SK-N-SH treated with all-trans-retinoic acid at 6 μM for 48 hours (cell line): ENCODE results near the gene SPOUT1.
"Not testable (repeated sequence)": the region's sequence is repeated elsewhere in the genome, so short reads cannot be mapped to it uniquely, and the experiment has no call there.

Experiments
- ATAC-seq: fragments of 200-7000 bp; cut with Tn5 transposase; 3 replicates; pipeline ENCODE4 v1.9.1; 2020; ENCODE audit warnings: mild to moderate bottlenecking, moderate library complexity
- ARNTL ChIP-seq: fragments of 450-650 bp; formaldehyde crosslinking; IDR thresholded peaks from 2 replicates; pipeline ENCODE4 v1.5.0; 2020; ENCODE audit warnings: low read depth, mild to moderate bottlenecking, moderate library complexity, borderline replicate concordance
- BACH2 ChIP-seq: fragments of 250-450 bp; sonication (Bioruptor Pico); IDR thresholded peaks from 2 replicates; pipeline ENCODE4 v1.9.0; 2021; ENCODE audit warnings: mild to moderate bottlenecking, borderline replicate concordance
- CSDC2 ChIP-seq: fragments of 250-450 bp; sonication (Bioruptor Pico); IDR thresholded peaks from 2 replicates; pipeline ENCODE4 v1.5.0; 2020; ENCODE audit warnings: mild to moderate bottlenecking, moderate library complexity
- ESRRG ChIP-seq: fragments of 250-450 bp; sonication (Bioruptor Pico); IDR thresholded peaks from 2 replicates; pipeline ENCODE4 v1.6.1; 2021; ENCODE audit warnings: mild to moderate bottlenecking
- GLIS3 ChIP-seq: fragments of 250-450 bp; sonication (Bioruptor Pico); IDR thresholded peaks from 2 replicates; pipeline ENCODE4 v1.5.0; 2020; ENCODE audit warnings: mild to moderate bottlenecking, moderate library complexity
- ISL1 ChIP-seq: fragments of 250-450 bp; sonication (Bioruptor Pico); IDR thresholded peaks from 2 replicates; pipeline ENCODE4 v2.1.2; 2022; ENCODE audit warnings: mild to moderate bottlenecking, moderate library complexity
- OSR1 ChIP-seq: fragments of 250-450 bp; sonication (Bioruptor Pico); IDR thresholded peaks from 2 replicates; pipeline ENCODE4 v1.8.0; 2022; ENCODE audit warnings: moderate library complexity, mild to moderate bottlenecking, inconsistent platforms
- PPARA ChIP-seq: fragments of 250-450 bp; sonication (Bioruptor Pico); IDR thresholded peaks from 2 replicates; pipeline ENCODE4 v1.5.0; 2020; ENCODE audit warnings: mild to moderate bottlenecking, borderline replicate concordance
- RARB ChIP-seq: fragments of 250-450 bp; sonication (Bioruptor Pico); IDR thresholded peaks from 2 replicates; pipeline ENCODE4 v1.8.0; 2021; ENCODE audit warnings: mild to moderate bottlenecking, moderate library complexity
- SNAI2 ChIP-seq: fragments of 250-450 bp; sonication (Bioruptor Pico); IDR thresholded peaks from 2 replicates; pipeline ENCODE4 v1.5.0; 2020; ENCODE audit warnings: mild to moderate bottlenecking, moderate library complexity
- TCF4 ChIP-seq: fragments of 250-450 bp; sonication (Bioruptor Pico); IDR thresholded peaks from 2 replicates; pipeline ENCODE4 v1.8.0; 2021; ENCODE audit warnings: mild to moderate bottlenecking, moderate library complexity, borderline replicate concordance
- TOX ChIP-seq: fragments of 250-450 bp; sonication (Bioruptor Pico); IDR thresholded peaks from 2 replicates; pipeline ENCODE4 v1.8.0; 2021; ENCODE audit warnings: mild to moderate bottlenecking, moderate library complexity, borderline replicate concordance
- ZC3H10 ChIP-seq: fragments of 250-450 bp; sonication (Bioruptor Pico); IDR thresholded peaks from 2 replicates; pipeline ENCODE4 v1.5.1; 2021; ENCODE audit warnings: mild to moderate bottlenecking, moderate library complexity
- ZFP3 ChIP-seq: fragments of 250-450 bp; sonication (Bioruptor Pico); IDR thresholded peaks from 2 replicates; pipeline ENCODE4 v1.5.0; 2020; ENCODE audit warnings: mild to moderate bottlenecking, moderate library complexity
- ZFP30 ChIP-seq: fragments of 450-650 bp; formaldehyde crosslinking; IDR thresholded peaks from 2 replicates; pipeline ENCODE4 v1.5.0; 2022; ENCODE audit warnings: mild to moderate bottlenecking, moderate library complexity
- ZNF565 ChIP-seq: fragments of 450-650 bp; formaldehyde crosslinking; conservative IDR thresholded peaks from 2 replicates; pipeline ENCODE4 v1.5.0; 2020; ENCODE audit warnings: low read depth, mild to moderate bottlenecking, moderate library complexity
- ZNF70 ChIP-seq: fragments of 450-650 bp; formaldehyde crosslinking; IDR thresholded peaks from 2 replicates; pipeline ENCODE4 v1.5.0; 2020; ENCODE audit warnings: mild to moderate bottlenecking, moderate library complexity
- ZNF8 ChIP-seq: fragments of 450-650 bp; formaldehyde crosslinking; IDR thresholded peaks from 2 replicates; pipeline ENCODE4 v1.5.0; 2020; ENCODE audit warnings: mild to moderate bottlenecking, moderate library complexity
- TF ChIP-seq, protein P1 (sequence below): fragments of 250-450 bp; sonication (Bioruptor Pico); IDR thresholded peaks from 2 replicates; pipeline ENCODE4 v1.5.1; 2020; ENCODE audit warnings: low read depth, mild to moderate bottlenecking, moderate library complexity
- TF ChIP-seq, protein P2 (sequence below): fragments of 250-450 bp; sonication (Bioruptor Pico); IDR thresholded peaks from 2 replicates; pipeline ENCODE4 v1.8.0; 2020; ENCODE audit warnings: mild to moderate bottlenecking, moderate library complexity, borderline replicate concordance
- TF ChIP-seq, protein P3 (sequence below): fragments of 250-450 bp; sonication (Bioruptor Pico); IDR thresholded peaks from 2 replicates; pipeline ENCODE4 v1.5.0; 2020; ENCODE audit warnings: mild to moderate bottlenecking, moderate library complexity
- TF ChIP-seq, protein P4 (sequence below): fragments of 250-450 bp; sonication (Bioruptor Pico); IDR thresholded peaks from 2 replicates; pipeline ENCODE4 v1.5.1; 2021; ENCODE audit warnings: mild to moderate bottlenecking, moderate library complexity

The SPOUT1 gene

DNA sequence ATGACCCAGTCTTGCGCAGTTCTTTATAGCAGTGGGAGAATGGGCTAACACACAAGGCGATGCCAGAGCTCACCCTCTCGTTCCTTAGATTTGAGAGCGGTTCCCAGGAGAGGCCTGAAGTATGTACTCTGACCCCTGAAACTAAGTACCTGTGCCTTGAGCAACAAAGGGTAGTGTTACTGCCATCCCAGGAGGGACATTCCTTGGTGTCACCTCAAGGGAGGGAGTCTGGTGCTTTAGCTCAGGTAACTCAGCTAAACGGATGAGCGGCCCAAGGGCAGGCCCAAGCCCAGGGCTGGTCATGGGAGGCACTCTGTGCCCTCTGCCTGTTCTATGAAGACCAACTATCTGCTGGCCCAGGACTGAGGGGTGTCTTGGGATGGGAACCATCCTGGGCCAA, 31.9 kb upstream of the SPOUT1 start:
- ATAC-seq = no peak
- TF ChIP-seq ISL1 (CRISPR knock-in tag) (no peak), GLIS3 (CRISPR knock-in tag) (no peak), ZFP30 (no peak), OSR1 (CRISPR knock-in tag) (no peak), ARNTL (CRISPR knock-in tag) (no peak), SNAI2 (CRISPR knock-in tag) (no peak), CSDC2 (CRISPR knock-in tag) (no peak), TCF4 (CRISPR knock-in tag) (no peak), ZNF8 (CRISPR knock-in tag) (no peak), TOX (CRISPR knock-in tag) (no peak)
- TF ChIP-seq, protein P1, sequence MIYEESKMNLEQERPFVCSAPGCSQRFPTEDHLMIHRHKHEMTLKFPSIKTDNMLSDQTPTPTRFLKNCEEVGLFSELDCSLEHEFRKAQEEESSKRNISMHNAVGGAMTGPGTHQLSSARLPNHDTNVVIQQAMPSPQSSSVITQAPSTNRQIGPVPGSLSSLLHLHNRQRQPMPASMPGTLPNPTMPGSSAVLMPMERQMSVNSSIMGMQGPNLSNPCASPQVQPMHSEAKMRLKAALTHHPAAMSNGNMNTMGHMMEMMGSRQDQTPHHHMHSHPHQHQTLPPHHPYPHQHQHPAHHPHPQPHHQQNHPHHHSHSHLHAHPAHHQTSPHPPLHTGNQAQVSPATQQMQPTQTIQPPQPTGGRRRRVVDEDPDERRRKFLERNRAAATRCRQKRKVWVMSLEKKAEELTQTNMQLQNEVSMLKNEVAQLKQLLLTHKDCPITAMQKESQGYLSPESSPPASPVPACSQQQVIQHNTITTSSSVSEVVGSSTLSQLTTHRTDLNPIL (CRISPR knock-in tag) = no peak
- TF ChIP-seq, protein P2, sequence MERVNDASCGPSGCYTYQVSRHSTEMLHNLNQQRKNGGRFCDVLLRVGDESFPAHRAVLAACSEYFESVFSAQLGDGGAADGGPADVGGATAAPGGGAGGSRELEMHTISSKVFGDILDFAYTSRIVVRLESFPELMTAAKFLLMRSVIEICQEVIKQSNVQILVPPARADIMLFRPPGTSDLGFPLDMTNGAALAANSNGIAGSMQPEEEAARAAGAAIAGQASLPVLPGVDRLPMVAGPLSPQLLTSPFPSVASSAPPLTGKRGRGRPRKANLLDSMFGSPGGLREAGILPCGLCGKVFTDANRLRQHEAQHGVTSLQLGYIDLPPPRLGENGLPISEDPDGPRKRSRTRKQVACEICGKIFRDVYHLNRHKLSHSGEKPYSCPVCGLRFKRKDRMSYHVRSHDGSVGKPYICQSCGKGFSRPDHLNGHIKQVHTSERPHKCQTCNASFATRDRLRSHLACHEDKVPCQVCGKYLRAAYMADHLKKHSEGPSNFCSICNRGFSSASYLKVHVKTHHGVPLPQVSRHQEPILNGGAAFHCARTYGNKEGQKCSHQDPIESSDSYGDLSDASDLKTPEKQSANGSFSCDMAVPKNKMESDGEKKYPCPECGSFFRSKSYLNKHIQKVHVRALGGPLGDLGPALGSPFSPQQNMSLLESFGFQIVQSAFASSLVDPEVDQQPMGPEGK (CRISPR knock-in tag) = no peak

DNA sequence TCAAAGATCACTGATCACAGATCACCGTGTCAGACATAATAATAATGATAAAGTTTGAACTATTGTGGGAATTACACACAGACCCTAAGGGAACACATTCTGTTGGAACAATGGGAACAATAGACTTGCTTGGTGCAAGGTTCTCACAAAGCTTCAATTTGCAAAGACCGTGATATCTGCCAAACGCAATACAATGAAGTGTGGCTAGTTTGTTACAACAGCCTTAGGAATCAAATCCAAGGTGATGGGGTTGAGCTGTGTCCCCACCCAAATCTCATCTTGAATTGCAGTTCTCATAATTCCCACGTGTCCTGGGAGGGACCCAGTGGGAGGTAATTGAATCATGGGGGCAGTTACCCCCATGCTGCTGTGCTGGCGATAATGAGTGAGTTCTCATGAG, 31.3 kb upstream of the SPOUT1 start:
- TF ChIP-seq SNAI2 (CRISPR knock-in tag) (no peak), ZNF70 (no peak), ZFP3 (no peak), ZNF565 (CRISPR knock-in tag) (no peak), PPARA (CRISPR knock-in tag) (no peak), BACH2 (CRISPR knock-in tag) (no peak), GLIS3 (CRISPR knock-in tag) (no peak), OSR1 (CRISPR knock-in tag) (no peak), TOX (CRISPR knock-in tag) (no peak), ZFP30 (no peak), ZC3H10 (no peak), CSDC2 (CRISPR knock-in tag) (no peak), ESRRG (CRISPR knock-in tag) (no peak), TCF4 (CRISPR knock-in tag) (no peak), ISL1 (CRISPR knock-in tag) (no peak), RARB (CRISPR knock-in tag) (no peak)
- TF ChIP-seq, protein P1 (CRISPR knock-in tag) = no peak
- TF ChIP-seq, protein P3, sequence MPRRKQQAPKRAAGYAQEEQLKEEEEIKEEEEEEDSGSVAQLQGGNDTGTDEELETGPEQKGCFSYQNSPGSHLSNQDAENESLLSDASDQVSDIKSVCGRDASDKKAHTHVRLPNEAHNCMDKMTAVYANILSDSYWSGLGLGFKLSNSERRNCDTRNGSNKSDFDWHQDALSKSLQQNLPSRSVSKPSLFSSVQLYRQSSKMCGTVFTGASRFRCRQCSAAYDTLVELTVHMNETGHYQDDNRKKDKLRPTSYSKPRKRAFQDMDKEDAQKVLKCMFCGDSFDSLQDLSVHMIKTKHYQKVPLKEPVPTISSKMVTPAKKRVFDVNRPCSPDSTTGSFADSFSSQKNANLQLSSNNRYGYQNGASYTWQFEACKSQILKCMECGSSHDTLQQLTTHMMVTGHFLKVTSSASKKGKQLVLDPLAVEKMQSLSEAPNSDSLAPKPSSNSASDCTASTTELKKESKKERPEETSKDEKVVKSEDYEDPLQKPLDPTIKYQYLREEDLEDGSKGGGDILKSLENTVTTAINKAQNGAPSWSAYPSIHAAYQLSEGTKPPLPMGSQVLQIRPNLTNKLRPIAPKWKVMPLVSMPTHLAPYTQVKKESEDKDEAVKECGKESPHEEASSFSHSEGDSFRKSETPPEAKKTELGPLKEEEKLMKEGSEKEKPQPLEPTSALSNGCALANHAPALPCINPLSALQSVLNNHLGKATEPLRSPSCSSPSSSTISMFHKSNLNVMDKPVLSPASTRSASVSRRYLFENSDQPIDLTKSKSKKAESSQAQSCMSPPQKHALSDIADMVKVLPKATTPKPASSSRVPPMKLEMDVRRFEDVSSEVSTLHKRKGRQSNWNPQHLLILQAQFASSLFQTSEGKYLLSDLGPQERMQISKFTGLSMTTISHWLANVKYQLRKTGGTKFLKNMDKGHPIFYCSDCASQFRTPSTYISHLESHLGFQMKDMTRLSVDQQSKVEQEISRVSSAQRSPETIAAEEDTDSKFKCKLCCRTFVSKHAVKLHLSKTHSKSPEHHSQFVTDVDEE (CRISPR knock-in tag) = no peak
- no peak for ATAC-seq

DNA sequence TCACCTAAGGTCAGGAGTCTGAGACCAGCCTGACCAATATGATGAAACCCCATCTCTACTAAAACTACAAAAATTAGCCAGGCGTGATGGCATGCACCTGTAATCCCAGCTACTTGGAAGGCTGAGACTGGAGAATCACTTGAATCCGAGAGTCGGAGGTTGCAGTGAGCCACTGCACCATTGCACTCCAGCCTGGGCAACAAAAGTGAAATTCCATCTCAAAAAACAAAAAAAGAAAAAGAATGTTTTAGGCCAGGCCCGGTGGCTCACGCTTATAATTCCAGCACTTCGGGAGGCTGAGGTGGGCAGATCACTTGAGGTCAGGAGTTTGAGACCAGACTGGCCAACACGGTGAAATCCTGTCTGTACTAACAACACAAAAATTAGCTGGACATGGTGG, 28.9 kb upstream of the SPOUT1 start:
- ATAC-seq = not testable (repeated sequence)

DNA sequence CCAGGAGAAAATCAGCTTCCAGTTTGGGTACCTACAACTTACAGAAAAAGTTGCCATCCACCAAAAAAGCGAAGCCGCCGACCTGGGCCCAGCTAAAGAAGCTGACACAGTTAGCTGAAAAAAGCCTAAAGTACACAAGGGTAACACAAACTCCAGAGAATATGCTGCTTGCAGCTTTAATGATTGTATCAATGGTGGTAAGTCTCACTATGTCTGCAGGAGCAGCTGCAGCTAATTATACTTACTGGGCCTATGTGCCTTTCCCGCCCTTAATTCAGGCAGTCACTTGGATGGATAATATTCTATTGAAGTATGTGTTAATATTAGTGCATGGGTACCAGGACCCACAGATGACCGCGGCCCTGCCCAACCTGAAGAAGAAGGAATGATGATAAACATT, 24.9 kb upstream of the SPOUT1 start:
- not testable (repeated sequence) for ATAC-seq
- TF ChIP-seq ZNF70 = peak; percentile 91
- TF ChIP-seq, all 23 proteins: peak for 1; not testable (repeated sequence) for 22

DNA sequence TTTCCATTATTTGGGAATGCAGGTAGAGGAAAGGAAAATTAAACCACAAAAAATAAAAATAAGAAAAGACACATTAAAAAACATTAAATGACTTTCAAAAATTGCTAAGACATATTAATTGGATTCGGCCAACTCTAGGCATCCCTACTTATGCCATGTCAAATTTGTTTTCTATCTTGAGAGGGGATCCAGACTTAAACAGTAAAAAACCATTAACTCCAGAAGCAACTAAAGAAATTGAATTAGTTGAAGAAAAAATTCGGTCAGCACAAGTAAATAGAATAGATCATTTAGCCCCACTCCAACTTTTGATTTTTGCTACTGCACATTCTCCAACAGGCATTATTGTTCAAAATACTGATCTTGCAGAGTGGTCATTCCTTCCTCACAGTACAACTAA, 23.1 kb upstream of the SPOUT1 start:
- not testable (repeated sequence) for ATAC-seq
- TF ChIP-seq TCF4 (CRISPR knock-in tag) = peak; percentile 82
- peak; percentile 94 for TF ChIP-seq ISL1 (CRISPR knock-in tag)
- peak; percentile 20; the same call in 1 of the 2 replicates for TF ChIP-seq ZC3H10
- TF ChIP-seq, protein P4, sequence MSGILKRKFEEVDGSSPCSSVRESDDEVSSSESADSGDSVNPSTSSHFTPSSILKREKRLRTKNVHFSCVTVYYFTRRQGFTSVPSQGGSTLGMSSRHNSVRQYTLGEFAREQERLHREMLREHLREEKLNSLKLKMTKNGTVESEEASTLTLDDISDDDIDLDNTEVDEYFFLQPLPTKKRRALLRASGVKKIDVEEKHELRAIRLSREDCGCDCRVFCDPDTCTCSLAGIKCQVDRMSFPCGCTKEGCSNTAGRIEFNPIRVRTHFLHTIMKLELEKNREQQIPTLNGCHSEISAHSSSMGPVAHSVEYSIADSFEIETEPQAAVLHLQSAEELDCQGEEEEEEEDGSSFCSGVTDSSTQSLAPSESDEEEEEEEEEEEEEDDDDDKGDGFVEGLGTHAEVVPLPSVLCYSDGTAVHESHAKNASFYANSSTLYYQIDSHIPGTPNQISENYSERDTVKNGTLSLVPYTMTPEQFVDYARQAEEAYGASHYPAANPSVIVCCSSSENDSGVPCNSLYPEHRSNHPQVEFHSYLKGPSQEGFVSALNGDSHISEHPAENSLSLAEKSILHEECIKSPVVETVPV (CRISPR knock-in tag) = 0 out of 2 replicates have a peak, but pooled peaks have one; percentile 20
- TF ChIP-seq, protein P3 (CRISPR knock-in tag) = peak; percentile 64; the same call in 1 of the 2 replicates
- TF ChIP-seq ESRRG (CRISPR knock-in tag) = 0 out of 2 replicates have a peak, but pooled peaks have one; percentile 53
- TF ChIP-seq ZFP30 = 0 out of 2 replicates have a peak, but pooled peaks have one; percentile 6
